GM19193 (cell line): ENCODE measurements around the gene HSP90AB1.

Experiments
- POLR2A ChIP-seq: IDR thresholded peaks from 4 replicates; pipeline ENCODE4 v1.6.1; 2011; ENCODE audit not compliant: insufficient read depth, insufficient read length; ENCODE audit errors: extremely low read depth

Gene HSP90AB1

DNA sequence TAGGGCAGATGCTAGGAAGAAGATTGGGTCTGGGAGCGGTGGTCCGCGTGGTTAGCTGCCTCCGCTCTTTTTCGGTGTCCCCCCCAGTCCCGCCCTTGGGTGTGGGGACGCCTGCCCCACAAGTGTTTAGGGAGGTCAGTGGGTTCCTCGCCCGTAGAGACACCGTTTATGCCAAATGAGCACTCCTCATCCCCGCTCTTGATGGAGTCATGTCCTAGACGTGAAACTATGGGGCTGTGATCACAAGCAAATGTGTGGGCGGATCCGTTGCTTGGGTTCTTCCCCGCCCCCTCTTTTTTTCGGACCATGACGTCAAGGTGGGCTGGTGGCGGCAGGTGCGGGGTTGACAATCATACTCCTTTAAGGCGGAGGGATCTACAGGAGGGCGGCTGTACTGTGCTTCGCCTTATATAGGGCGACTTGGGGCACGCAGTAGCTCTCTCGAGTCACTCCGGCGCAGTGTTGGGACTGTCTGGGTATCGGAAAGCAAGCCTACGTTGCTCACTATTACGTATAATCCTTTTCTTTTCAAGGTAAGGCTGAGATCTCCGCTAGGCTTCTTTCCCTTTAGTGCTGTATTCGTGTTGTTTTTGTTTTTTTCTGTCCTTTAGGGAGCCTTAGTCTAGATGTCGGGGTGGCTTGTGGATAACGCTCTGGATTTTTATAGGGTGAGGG is at the start of gene HSP90AB1:
HSP90AB1 (plus strand) TSS at position 439 of the 675 bp plus-strand sequence. CDS start 1,529 bp downstream, outside the sequence.
- TF ChIP-seq POLR2A: peak; percentile 100

DNA sequence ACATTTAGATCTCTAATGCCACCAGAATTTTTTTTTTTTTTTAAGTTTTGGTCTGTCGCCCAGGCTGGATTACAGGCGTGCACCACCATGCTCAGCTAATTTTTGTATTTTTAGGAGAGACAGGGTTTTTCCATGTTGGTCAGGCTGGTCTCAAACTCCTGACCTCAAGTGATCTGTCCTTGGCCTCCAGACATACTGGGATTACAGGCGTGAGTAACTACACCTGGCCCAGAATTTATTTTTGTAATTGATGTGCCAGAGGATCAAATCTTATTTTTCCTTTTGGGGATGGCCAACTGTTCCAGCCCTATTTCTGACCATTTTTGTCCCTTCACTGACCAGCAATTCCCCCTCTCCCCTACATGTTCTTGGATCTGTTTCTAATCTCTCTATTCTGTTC is 48.2 kb upstream of the HSP90AB1 start:
- no peak for TF ChIP-seq POLR2A

DNA sequence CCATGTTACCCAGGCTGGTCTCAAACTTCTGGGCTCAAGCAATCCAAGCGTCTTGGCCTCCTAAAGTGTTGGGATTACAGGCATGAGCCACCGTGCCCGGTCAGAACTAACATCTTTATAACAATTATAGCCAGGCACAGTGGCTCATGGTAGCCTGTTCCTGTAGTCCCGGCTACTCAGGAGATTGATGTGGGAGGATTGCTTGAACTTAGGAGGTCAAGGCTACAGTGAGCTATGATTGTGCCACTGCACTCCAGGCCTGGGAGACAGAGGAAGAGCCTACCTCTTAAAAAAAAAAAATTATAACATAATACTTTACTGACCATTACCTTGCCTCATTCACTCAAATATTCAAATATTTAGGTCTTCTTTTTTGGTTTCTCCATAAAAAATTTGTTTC is 47.0 kb upstream of the HSP90AB1 start:
- TF ChIP-seq POLR2A: no peak

DNA sequence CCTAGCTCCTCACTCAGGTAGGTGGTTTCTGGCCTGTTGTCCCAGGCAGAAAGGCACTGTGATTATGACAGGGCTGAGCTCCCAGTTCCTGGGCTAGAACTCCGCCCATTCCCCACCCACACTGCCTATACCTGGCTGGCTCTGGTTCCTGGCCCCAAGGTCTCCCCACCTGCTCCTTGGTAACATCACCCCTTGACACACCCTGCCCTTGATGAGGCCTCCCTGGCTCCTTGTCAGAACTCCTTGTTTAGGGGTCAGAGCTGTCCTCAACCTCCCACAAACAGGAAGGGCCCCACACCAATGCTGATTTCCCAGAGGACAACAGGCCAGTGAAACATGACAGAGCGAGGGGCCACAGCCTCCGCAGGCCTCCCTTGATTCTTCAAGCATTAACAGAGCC is 45.7 kb upstream of the HSP90AB1 start:
- no peak for TF ChIP-seq POLR2A

DNA sequence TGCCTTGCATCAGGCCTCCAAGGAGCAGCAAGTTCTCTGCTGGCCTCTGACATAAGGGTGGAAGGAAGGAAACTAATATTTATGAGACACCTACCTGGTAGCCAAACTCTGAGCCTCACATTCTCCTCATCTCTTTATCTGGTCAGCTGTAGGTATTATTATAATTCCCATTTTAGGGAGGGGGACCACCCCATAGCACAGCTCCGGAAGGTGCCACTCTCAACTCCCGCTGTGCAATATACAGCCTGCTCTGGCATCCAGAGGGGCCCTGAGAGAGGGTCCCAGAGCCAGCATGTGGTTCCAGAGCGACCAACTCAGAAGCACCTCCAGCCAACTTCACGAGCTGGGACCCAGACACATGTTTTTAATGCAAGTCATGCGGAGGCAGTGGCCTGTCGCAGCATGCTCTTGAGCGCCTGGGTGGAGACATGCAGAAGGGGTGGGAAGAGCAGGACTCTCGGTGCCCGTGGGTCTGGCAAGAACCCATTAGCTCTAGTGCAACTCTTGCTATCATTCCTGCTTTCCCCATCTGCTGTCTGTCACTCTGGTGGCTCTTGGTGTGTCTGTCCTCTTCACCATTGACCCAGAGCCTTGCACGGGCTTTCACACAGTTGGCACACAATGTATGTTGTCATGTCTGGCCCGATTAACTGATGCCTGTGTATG is 45.1 kb upstream of the HSP90AB1 start:
- no peak for TF ChIP-seq POLR2A

DNA sequence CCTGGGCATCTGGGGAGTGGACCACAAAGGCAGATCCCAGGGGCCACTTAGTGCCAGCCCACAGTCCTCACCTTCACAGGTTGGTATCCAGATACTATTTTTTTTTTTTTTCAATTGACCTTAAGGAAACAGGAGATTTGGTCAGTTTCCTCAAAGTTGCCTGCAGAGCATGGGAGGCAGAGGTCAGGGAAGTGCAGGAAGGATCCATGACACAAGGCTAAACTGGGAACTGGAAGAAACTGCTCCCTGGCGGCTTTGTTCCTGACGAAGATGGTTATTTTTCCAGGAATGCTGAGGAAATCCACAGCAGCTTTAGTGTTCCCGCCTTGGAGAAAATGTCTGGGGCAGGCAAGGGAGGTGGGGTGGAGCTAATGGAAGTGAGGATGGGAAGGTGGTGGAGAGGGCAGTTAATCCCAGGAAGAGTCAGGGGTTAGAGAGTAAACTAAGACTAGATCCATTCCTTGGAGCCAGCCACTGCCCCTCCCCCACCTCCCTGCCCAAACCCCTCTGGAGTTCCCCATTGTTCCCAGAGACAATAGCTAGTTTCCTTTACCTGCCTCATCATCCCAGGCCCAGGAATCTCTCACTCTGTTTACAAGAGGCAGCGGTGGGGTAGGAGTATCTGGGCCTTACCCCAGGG is 44.4 kb upstream of the HSP90AB1 start:
- TF ChIP-seq POLR2A: no peak

DNA sequence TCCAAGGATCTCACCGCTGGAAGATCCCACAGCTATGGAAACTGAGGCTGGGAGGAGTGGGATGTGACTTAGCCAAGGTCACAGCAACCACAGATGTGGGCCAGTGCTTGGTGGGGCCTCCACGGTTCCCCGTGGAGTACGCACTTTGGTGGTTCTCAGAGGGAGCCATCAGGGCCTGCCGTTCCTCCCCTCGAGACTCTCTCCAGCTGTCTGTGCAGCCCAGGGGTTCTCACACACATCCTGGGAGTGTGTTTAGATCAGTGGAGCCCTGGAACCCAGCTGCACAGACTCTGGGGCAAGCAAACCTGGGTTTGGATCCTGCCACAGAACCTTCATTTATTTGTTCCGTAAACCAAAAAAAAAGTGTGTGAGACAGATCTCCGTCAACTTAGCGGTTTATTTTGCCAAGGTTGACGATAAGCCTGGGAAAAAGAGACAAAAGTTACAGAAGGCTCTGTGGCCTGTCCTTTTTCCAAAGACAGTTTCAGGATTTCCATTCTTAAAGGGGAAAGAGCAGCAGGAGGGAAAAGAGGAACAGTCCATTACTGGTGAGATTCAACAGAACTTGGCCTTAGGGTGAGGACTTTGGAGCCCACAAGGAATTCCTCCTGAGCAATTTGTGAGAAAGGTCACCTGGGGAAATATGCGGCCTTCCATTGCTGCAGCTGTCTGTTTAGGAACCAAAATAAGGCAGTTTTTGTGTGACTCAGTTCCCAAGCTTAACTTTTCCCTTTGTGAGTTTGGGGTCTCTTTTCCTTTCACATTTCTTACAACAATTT is 43.7 kb upstream of the HSP90AB1 start:
- no peak for TF ChIP-seq POLR2A

DNA sequence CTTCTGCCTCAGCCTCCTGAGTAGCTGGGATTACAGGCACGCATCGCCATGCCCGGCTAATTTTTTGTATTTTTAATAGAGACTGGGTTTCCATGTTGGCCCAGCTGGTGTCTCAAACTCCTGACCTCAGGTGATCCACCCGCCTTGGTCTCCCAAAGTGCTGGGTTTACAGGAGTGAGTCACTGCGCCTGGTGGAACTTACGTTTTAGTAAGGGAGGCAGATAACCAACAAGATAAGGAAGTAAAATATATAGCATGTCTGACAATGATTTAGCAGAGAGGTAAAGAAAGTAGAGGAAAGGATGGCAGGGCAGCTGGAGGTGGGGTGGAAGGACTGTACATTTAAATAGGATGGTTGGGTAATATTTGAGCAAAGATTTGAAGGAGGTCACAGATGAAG is 42.9 kb upstream of the HSP90AB1 start:
- TF ChIP-seq POLR2A: no peak

DNA sequence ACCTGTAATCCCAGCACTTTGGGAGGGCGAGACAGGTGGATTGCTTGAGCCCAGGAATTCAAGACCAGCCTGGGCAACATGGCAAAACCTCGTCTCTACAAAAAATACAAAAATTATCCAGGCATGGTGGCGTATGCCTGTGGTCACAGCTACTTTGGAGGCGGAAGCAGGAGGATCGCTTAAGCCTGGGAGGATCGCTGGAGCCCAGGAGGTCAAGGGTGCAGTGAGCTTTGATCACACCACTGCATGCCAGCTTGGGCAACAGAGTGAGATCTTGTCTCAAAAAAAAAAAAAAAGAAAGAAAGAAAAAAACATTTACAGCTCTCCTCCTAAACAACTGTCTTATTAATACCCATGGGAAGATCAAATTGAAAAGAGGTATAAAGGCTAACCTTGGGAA is 38.9 kb upstream of the HSP90AB1 start:
- TF ChIP-seq POLR2A: no peak

DNA sequence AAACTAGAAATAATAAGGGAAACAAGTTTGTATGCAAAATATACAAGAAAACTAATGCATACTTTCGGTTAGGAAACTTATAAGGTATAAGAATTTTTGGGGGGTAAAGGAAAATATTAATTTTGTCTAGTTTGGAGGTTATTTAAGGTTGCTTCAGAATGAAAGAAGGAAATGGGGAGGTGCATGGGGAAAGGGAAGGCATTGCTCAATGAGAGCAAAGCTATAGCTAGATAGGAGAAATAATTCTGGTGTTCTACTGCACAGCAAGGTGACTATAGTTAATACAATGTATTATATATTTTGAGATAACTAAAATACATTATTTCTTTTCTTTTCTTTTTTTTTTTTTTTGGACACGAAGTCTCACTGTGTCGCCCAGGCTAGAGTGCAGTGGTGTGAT is 35.6 kb upstream of the HSP90AB1 start:
- no peak for TF ChIP-seq POLR2A

DNA sequence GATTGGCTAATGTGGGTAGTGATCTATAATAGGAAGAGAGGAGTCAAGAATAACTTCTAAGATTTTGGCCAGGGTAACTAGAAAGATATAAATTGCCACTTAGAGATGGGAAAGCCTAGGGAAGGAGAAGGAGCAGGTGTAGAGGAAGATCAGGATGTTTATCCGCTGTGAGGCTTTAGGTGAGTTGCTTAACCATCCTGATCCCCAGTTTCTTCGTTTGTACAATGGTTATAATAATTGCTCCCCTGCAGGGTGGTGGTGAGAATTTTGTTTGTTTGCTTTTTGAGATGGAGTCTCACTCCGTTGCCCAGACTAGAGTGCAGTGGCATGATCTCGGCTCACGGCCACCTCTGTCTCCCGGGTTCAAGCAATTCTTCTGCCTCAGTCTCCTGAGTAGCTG is 32.6 kb upstream of the HSP90AB1 start:
- no peak for TF ChIP-seq POLR2A

DNA sequence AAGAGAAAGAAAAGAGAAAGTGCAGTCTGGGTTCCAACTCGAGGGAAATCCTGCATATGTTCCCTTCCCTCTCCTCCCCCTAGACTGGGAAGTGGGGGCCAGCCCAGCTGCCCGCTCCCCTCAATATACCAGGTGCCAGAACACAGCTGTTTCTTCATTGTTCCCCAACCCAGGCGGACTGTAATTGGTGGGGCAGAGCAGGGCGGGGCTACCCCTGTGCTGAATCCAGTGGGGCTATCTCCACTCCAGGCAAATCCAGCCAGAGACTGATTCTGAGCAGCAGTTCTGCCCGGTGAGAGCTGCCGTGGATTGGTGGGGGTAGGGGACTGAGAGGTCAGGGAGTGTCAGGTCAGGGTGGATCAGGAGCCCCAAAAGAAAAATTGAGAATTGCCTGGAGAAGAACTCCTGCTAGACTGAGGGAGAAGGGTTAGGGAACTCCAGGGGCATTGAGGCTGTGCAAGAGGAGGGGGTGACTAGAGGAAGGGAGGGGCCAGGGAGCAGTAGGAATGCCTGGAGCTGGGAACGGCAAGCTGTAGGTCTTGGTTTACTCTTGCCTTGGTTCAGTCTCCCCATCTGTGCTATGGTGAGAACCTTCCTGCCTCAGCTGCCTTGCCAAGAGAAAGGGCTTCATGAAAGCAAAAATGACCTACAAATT is 30.1 kb upstream of the HSP90AB1 start, which contains the start of gene MYMX:
MYMX (plus strand) TSS at position 250 of the 655 bp plus-strand sequence. CDS start 546 bp downstream, outside the sequence.
- no peak for TF ChIP-seq POLR2A

DNA sequence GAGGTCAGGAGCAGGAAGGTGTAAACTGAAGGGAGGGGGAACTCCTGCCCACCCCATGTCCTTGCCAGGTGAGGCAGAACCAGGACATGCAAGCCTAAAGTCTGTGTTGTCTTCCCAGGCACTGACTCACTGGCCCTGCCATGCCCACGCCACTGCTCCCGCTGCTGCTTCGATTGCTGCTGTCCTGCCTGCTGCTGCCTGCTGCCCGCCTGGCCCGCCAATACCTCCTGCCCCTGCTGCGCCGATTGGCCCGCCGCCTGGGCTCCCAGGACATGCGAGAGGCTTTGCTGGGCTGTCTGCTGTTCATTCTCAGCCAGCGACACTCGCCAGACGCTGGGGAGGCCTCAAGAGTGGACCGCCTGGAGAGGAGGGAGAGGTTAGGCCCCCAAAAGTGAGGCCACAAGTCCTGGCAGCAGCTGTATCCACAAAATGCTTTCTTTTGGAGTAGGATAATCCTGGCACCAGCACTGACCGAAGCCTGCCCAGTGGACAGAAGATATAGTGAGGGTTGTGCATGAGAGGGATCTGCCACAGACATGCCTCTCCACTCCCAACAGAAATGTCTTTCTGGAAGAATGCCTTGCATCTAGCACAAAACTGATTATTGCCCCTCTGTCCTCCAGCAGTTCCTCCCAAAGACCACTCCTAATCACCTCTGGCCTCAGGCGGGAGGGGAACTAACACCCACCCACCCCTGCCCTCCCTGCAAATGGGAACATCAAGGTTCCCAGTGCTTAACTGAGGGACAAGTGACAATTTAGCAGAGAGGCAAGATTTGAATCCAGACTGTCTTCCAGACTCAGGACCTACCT is 29.4 kb upstream of the HSP90AB1 start:
- no peak for TF ChIP-seq POLR2A
